ENCODE results near the gene WRAP73.

WRAP73 gene

GRCh38 chr1:3646596-3646995 lies 3.3 kb downstream of the WRAP73 start:
- DNase-seq (ENCODE audit: low spot score) = no peak

GRCh38 chr1:3645666-3646355 lies 4.1 kb downstream of the WRAP73 start:
- DNase-seq (ENCODE audit: low spot score) = no peak

DNA sequence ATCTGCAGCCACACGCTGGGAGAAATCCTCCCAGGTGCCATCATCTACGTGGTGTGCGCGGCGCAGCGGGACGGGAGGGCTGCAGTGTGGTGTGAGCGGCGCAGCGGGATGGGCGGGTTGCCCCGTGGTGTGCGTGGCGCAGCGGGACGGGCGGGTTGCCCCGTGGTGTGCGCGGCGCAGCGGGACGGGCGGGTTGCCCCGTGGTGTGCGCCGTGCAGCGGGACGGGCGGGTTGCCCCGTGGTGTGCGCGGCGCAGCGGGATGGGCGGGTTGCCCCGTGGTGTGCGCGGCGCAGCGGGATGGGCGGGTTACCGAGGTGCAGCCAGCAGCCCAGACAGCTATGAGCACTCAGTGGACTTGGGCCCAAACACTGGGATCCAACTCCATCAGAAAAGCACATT lies 4.7 kb downstream of the WRAP73 start:
- no peak for DNase-seq (ENCODE audit: low spot score)

DNA sequence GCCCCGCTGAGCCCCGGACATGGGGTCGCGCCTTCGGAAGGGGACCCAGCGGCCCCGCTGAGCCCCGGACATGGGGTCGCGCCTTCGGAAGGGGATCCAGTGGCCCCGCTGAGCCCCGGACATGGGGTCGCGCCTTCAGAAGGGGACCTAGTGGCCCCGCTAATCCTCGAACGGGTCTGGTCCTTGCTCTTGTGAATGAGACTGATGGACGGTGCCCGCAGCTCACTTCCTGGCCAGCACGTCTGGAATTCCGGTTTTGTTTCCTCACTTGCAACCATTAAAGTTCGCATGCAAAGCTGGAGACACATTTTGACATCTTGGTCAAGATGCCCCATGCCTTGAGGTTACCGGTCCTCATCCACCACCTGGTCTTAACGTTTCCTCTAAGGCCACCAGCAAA lies 5.6 kb downstream of the WRAP73 start:
- DNase-seq (ENCODE audit: low spot score) = no peak

DNA sequence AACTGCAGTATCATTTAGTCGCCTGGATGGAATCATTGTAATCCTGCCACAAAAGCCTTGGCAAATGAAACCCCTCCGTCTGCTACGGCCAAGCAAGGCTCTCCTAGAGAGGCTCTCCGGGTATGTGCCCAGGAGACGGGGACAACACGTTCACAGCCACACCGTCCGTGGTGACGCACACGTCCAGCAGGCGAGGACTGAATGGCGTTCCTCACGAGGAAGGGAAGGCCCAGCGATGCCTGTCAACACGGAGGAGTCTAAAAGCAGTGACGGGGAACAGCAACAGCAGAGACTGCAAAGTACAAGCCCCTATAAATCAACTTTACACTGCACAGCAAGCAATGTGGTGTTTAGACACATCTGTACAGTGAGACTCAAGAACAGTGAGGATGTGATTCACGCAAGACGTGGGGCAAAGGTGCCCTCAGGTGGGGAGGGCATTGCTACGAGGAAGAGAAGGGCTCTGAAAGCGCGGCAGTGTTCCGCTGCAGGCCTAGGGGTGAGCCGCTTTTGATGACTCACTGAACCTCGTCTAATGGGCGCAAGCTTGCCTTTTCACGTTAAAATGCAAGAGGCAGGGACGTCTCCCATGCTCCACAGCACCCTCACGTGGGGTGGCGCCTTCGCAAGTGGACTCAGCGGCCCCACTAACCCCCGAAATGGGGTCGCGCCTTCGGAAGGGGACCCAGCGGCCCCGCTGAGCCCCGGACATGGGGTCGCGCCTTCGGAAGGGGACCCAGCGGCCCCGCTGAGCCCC lies 6.8 kb downstream of the WRAP73 start:
- no peak for DNase-seq (ENCODE audit: low spot score)

DNA sequence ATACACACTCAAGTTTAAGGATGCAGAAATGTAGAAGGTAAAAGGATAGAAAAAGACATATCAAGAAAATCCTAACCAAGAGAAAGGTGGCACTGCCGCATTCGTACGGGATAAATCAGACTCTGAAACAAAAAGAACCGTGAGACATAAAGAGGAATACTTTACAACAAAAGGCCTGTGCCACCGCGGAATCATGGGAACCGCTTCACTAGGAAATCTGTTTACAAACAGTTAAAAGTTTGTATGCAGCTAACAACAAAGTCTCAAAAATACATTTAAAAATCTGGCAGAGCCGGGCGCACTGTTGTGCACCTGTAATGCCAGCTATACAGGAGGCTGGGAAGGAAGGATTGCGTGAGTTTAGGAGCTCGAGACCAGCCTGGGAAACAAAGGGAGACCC lies 8.1 kb downstream of the WRAP73 start:
- DNase-seq (ENCODE audit: low spot score) = no peak

DNA sequence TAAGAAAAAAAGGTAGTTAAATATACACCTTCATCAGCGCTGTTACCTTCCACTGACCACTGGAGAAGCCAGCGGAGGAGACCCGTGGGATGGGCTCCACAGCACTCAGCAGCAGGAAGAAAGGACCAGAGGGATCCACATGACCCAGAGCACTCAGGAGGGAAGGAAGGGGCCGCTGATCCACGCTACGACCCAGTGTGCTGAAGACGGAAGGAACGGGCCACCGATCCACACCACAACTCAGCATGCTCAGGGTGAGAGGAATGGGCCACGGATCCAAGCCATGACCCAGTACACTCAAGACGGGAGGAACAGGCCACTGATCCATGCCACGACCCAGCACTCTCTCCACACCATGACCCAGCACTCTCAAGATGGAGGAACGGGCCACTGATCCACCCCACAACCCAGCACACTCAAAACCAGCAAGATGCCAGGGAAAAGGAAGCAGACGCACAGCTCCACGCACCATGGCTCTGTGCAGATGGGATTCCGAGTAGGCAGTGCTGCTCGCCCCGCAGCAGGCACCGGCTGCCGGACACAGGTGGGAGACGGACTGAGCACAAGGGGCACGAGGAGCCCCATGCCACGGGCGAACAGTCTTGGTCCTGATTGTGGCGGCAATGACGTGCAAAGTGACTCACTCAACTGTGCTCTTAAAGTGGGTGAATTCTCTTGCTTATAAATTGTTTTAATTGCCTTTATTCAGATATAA lies 8.7 kb downstream of the WRAP73 start:
- DNase-seq (ENCODE audit: low spot score) = no peak

- no peak for DNase-seq (ENCODE audit: low spot score)
Measured at GRCh38 chr1:3640121-3640837, 9.6 kb downstream of the WRAP73 start.

DNA sequence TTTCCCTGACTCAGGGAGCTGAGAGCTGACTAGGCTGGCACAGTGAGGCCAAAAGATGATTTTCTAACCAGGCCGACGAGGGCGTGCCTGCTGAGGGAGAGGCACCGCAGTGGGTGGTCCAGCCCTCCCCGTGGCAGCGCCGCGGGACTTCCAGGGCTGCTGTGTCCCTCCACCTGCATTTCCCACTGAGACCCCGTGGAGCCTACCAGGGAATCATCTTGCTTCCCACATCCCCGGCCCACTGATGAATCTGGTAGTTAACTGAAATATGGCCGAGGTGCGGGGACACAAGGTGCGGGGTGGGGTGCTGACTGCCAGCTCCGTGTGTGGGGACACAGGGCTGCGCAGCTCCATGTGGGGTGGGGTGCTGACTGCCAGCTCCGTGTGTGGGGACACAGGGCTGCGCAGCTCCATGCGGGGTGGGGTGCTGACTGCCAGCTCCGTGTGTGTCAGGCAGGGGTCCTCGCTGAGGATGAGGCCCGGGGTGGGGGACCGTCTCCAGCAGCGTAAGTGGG lies 10.4 kb downstream of the WRAP73 start:
- no peak for DNase-seq (ENCODE audit: low spot score)

DNA sequence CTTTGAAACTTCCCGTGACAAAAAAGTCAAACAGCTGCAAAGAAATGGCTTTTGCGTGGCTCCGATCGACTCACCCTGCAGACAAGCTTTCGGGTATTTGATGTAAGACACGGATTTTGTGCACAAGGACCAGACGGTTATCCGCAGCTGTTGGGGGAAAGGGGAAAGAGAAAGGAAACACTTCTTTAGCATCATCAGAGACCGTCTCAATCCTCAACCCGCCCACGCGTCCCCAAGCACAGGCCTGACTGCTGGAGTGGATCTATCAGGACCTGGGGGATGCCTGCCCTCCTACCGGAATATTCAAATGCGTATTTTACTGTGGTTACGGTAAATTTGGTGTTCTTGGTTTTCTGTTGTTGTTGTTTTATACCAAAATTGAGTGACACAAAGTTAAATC lies 11.2 kb downstream of the WRAP73 start:
- no peak for DNase-seq (ENCODE audit: low spot score)

- DNase-seq (ENCODE audit: low spot score) = no peak
Measured at GRCh38 chr1:3638027-3638426, 11.9 kb downstream of the WRAP73 start.

DNA sequence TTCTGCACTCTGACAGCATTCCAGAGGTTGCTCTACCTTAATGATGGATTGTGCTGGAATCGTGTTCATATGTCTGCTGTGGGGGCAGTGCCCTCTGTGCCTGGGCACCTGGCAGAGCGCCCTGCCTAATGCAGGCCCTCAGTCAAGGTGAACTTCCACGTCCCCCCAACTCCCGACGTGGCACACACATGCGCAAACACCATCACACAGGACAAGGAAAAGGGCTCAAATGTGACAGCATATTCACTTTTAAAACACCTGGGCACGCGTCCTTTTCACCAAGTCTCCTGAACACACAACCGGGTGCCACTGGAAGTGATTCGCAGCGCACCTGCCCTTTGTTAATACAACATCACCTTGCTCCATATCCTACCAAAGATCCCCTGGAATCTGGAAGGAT lies 13.4 kb downstream of the WRAP73 start:
- DNase-seq (ENCODE audit: low spot score) = no peak

DNA sequence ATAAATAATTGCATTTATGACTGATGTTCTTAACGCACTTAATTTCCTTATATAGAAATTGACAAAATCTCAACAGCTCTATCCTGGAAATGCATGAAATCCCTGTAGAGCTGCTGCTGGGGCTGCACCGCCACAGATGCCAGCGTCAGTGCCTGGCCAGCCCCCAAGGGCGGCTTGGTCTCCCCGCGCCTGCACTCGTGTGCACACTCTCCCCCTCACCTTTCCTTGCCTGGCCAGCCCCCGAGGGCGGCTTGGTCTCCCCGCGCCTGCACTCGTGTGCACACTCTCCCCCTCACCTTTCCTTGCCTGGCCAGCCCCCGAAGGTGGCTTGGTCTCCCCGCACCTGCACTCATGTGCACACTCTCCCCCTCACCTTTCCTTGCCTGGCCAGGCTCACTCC lies 13.8 kb downstream of the WRAP73 start:
- no peak for DNase-seq (ENCODE audit: low spot score)

GRCh38 chr1:3634059-3634800 lies 15.7 kb downstream of the WRAP73 start:
- DNase-seq (ENCODE audit: low spot score) = no peak

GRCh38 chr1:3633344-3634058 lies 16.4 kb downstream of the WRAP73 start:
- no peak for DNase-seq (ENCODE audit: low spot score)

DNA sequence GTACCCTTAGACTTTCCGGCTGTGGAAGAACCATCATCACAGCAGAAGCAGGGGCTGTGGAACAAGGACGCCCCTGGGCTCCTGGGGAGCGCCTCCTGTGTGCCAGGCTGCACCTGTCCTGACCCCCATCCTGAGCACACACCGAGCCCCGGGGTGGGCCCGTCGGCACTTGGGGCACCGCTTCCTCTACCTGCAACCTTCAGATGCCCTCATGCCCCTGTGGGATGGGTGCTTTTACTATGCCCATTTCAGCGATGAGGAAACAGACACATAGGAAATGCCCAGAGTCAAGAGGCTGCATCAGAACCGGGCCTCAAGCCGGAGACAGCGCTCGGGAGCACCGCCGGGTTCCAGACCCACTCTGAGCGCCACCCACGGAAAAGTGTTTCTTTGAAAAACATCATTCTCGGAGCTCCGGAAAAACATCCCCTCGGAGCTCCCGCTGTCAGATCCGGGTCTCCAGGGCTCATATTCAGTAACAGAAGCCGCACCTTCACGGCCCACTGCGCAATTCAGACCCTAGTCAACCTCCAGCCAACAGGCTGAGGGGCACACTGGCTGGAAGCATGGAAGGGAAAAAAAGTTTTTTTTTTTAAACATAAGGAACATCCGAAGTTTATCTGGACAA lies 17.1 kb downstream of the WRAP73 start:
- DNase-seq (ENCODE audit: low spot score) = no peak

DNA sequence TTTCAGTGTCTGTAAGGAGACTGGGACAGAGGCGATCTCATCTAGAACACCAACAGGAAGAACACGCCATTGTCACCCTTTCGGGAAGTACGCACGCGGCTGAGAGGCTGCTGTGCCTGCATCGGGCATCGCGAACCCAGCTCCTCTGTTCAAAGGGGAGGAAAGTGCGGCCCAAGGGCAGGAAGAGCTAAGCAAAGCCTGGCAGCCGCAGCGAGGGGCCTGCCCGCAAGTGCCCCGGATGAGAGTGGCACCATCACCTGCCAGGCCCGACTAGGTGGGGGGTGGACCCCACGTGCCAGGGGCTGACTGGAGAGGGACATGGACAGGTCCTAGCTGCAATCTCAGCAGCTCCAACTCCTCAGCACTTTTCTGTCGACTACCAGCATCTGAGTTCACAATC lies 17.6 kb downstream of the WRAP73 start:
- no peak for DNase-seq (ENCODE audit: low spot score)

- DNase-seq (ENCODE audit: low spot score) = no peak
Measured at GRCh38 chr1:3631320-3632260, 18.3 kb downstream of the WRAP73 start.

GRCh38 chr1:3630914-3631313 lies 19.0 kb downstream of the WRAP73 start:
- DNase-seq (ENCODE audit: low spot score) = no peak
